ENCODE data around the gene RIPPLY3.

The RIPPLY3 gene

GRCh38 chr21:36964827-36965719 is 41.4 kb upstream of the RIPPLY3 start:
- no peak for DNase-seq (ENCODE audit: low read depth)
- peak overlapping the region; percentile 70 for H3K4me3 ChIP-seq (ENCODE audit: low read depth, low read length)
- TF ChIP-seq CTCF (IDR thresholded peaks at IDR 0.05; ENCODE audit: control insufficient read depth, extremely low read depth, insufficient read depth), result no peak

- peak overlapping the region; percentile 70 for H3K4me3 ChIP-seq (ENCODE audit: low read depth, low read length)
- no peak for TF ChIP-seq CTCF (IDR thresholded peaks at IDR 0.05; ENCODE audit: control insufficient read depth, extremely low read depth, insufficient read depth)
Measured at GRCh38 chr21:36965720-36966065, 40.8 kb upstream of the RIPPLY3 start.

GRCh38 chr21:36966066-36966820 is 40.3 kb upstream of the RIPPLY3 start, which contains the start of gene HLCS:
HLCS (minus strand) TSS chr21:36966669; CDS start chr21:36966638, 31 bp downstream.
- H3K4me3 ChIP-seq (ENCODE audit: low read depth, low read length), result peak within 1 kb of the TSS; percentile 70
- no peak for DNase-seq (ENCODE audit: low read depth)
- peak; percentile 54 for TF ChIP-seq CTCF (IDR thresholded peaks at IDR 0.05; ENCODE audit: control insufficient read depth, extremely low read depth, insufficient read depth)

More at GRCh38 chr21:36965720-36966065, 40.8 kb upstream of the RIPPLY3 start:
- no peak for DNase-seq (ENCODE audit: low read depth)

GRCh38 chr21:36966821-36967768 is 39.4 kb upstream of the RIPPLY3 start:
- no peak for DNase-seq (ENCODE audit: low read depth)
- H3K4me3 ChIP-seq (ENCODE audit: low read depth, low read length), result peak overlapping the region; percentile 51
- no peak for TF ChIP-seq CTCF (IDR thresholded peaks at IDR 0.05; ENCODE audit: control insufficient read depth, extremely low read depth, insufficient read depth)

GRCh38 chr21:36968414-36968813 is 38.1 kb upstream of the RIPPLY3 start:
- no peak overlapping the region for H3K4me3 ChIP-seq (ENCODE audit: low read depth, low read length)
- TF ChIP-seq CTCF (IDR thresholded peaks at IDR 0.05; ENCODE audit: control insufficient read depth, extremely low read depth, insufficient read depth), result no peak
- DNase-seq (ENCODE audit: low read depth), result no peak

- TF ChIP-seq CTCF (IDR thresholded peaks at IDR 0.05; ENCODE audit: control insufficient read depth, extremely low read depth, insufficient read depth), result no peak
- no peak overlapping the region for H3K4me3 ChIP-seq (ENCODE audit: low read depth, low read length)
- DNase-seq (ENCODE audit: low read depth), result no peak
Measured at GRCh38 chr21:36968976-36969375, 37.5 kb upstream of the RIPPLY3 start.

Measured in LNCaP clone FGC (cell line).